Loucy (cell line): ENCODE results near the gene CALN1.

ENCODE experiments used
- H2AFZ ChIP-seq: fragments of 200-600 bp; sonication (generic); 2 replicates; pipeline ENCODE4 v1.6.0; 2016; ENCODE audit warnings: antibody characterized with exemption, mild to moderate bottlenecking, low read length, moderate library complexity
- H3F3A ChIP-seq: fragments of 200-600 bp; 2 replicates; pipeline ENCODE4 v1.6.0; 2016; ENCODE audit warnings: antibody characterized with exemption, low read depth, mild to moderate bottlenecking
- H3K27me3 ChIP-seq: fragments of 200-600 bp; sonication (generic); 2 replicates; pipeline ENCODE4 v1.6.1; 2014; ENCODE audit warnings: low read length, mild to moderate bottlenecking; ENCODE audit not compliant: insufficient read depth, poor library complexity, severe bottlenecking
- H3K36me3 ChIP-seq: fragments of 200-600 bp; sonication (generic); 2 replicates; pipeline ENCODE4 v1.6.1; 2016; ENCODE audit warnings: low read length; ENCODE audit not compliant: insufficient read depth
- H3K4me1 ChIP-seq: fragments of 200-600 bp; sonication (generic); 2 replicates; pipeline ENCODE4 v1.5.1; 2014; ENCODE audit warnings: low read length, mild to moderate bottlenecking; ENCODE audit not compliant: insufficient read depth, poor library complexity, severe bottlenecking
- H3K4me2 ChIP-seq: fragments of 200-600 bp; sonication (generic); 2 replicates; pipeline ENCODE4 v1.6.0; 2014; ENCODE audit warnings: antibody characterized with exemption, low read length, low read depth, mild to moderate bottlenecking; ENCODE audit not compliant: poor library complexity, severe bottlenecking
- H3K4me3 ChIP-seq: fragments of 200-600 bp; sonication (generic); 2 replicates; pipeline ENCODE4 v1.5.1; 2014; ENCODE audit warnings: low read length, mild to moderate bottlenecking, mixed read lengths; ENCODE audit not compliant: poor library complexity, severe bottlenecking
- H3K79me2 ChIP-seq: fragments of 200-600 bp; sonication (generic); 2 replicates; pipeline ENCODE4 v1.6.1; 2014; ENCODE audit warnings: low read length; ENCODE audit not compliant: insufficient read depth
- H3K9ac ChIP-seq: fragments of 200-600 bp; sonication (generic); 2 replicates; pipeline ENCODE4 v1.6.0; 2014; ENCODE audit warnings: mild to moderate bottlenecking, low read depth, low read length, moderate library complexity; ENCODE audit not compliant: poor library complexity, severe bottlenecking
- H3K9me2 ChIP-seq: fragments of 200-600 bp; sonication (generic); replicated peaks from 2 replicates; pipeline ENCODE4 v1.6.1; 2016; ENCODE audit warnings: low read depth, low read length, mixed read lengths
- H3K9me3 ChIP-seq: fragments of 200-600 bp; sonication (generic); 2 replicates; pipeline ENCODE4 v1.6.1; 2014; ENCODE audit warnings: mild to moderate bottlenecking, antibody characterized with exemption, low read length, low read depth; ENCODE audit not compliant: insufficient read depth
- H4K20me1 ChIP-seq: fragments of 200-600 bp; sonication (generic); 2 replicates; pipeline ENCODE4 v1.6.0; 2014; ENCODE audit warnings: antibody characterized with exemption, low read length, mild to moderate bottlenecking; ENCODE audit not compliant: insufficient read depth, poor library complexity, severe bottlenecking
- EZH2phosphoT487 ChIP-seq: fragments of 200-600 bp; IDR thresholded peaks from 2 replicates; pipeline ENCODE4 v1.6.1; 2018; ENCODE audit warnings: antibody characterized with exemption, mild to moderate bottlenecking, moderate library complexity, borderline replicate concordance
- TF ChIP-seq, protein P1 (sequence below): fragments of 200-600 bp; sonication (generic); conservative IDR thresholded peaks from 2 replicates; pipeline ENCODE4 v1.5.1; 2014; ENCODE audit warnings: mild to moderate bottlenecking, antibody characterized with exemption, low read length

The CALN1 gene

DNA sequence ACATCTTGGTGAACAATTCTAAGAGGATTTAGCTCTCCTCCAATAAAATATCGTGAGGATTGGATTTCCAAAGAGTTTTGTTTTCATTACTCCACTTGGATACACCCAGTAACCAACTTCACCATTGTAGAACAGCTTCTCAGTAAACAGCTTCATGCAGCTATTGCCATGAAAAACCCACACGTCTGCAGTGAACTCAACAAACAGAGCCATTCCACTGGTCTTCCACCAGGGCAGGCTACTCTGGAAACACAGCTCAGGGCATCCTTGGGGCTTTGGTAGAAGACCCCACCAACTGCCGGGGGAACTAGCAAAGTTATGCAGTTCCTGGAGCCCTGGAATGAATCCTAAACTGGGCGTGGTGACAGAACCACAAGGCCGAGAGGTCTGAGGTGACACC, 77.4 kb downstream of the CALN1 start:
- no peaks in the 10 kb centered on the region for H3K4me1 ChIP-seq
- no peaks in the 10 kb centered on the region for H3K79me2 ChIP-seq
- no peaks in the 10 kb centered on the region for H3K36me3 ChIP-seq
- H2AFZ ChIP-seq, result no peak overlapping the region
- H3K4me2 ChIP-seq, result no peak overlapping the region
- H3K27me3 ChIP-seq, result no peaks in the 10 kb centered on the region
- H3F3A ChIP-seq, result no peaks in the 10 kb centered on the region
- no peak overlapping the region for H3K4me3 ChIP-seq
- H3K9me3 ChIP-seq, result peaks cover 2% of the 10 kb centered on the region; the same call in 1 of the 2 replicates
- no peak overlapping the region for H3K9ac ChIP-seq
- TF ChIP-seq, protein P1, sequence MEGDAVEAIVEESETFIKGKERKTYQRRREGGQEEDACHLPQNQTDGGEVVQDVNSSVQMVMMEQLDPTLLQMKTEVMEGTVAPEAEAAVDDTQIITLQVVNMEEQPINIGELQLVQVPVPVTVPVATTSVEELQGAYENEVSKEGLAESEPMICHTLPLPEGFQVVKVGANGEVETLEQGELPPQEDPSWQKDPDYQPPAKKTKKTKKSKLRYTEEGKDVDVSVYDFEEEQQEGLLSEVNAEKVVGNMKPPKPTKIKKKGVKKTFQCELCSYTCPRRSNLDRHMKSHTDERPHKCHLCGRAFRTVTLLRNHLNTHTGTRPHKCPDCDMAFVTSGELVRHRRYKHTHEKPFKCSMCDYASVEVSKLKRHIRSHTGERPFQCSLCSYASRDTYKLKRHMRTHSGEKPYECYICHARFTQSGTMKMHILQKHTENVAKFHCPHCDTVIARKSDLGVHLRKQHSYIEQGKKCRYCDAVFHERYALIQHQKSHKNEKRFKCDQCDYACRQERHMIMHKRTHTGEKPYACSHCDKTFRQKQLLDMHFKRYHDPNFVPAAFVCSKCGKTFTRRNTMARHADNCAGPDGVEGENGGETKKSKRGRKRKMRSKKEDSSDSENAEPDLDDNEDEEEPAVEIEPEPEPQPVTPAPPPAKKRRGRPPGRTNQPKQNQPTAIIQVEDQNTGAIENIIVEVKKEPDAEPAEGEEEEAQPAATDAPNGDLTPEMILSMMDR, result no peak
- no peak for TF ChIP-seq EZH2phosphoT487
- H4K20me1 ChIP-seq, result no peaks in the 10 kb centered on the region
- no peaks in the 10 kb centered on the region for H3K9me2 ChIP-seq

DNA sequence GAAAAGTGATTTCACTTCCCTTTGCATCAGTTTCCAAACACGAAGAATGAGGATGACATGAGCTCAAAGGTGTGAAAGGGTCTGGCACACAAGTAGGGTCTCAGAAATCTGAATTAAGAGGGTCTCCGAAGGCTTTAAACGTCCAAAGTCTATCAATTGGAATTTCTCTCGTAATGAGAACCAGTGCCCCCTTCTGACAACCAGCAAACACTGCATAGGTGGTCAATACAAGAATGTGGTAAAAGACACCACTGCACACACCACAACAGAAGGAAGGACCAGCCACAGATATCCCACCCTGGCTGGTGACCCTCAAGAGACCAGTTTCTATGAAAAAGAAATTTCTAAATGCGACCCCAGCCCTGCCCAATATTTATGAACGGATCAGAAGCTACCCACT, 78.1 kb downstream of the CALN1 start:
- H3K9me3 ChIP-seq, result peaks cover 2% of the 10 kb centered on the region; the same call in 1 of the 2 replicates
- H3F3A ChIP-seq, result no peaks in the 10 kb centered on the region
- H3K4me3 ChIP-seq, result no peak overlapping the region
- no peaks in the 10 kb centered on the region for H3K36me3 ChIP-seq
- no peaks in the 10 kb centered on the region for H3K79me2 ChIP-seq
- no peaks in the 10 kb centered on the region for H3K27me3 ChIP-seq
- H3K9me2 ChIP-seq, result no peaks in the 10 kb centered on the region
- no peak overlapping the region for H3K9ac ChIP-seq
- H3K4me1 ChIP-seq, result no peaks in the 10 kb centered on the region
- TF ChIP-seq, protein P1, result peak; percentile 27; the same call in 1 of the 2 replicates
- TF ChIP-seq EZH2phosphoT487, result no peak
- H2AFZ ChIP-seq, result no peak overlapping the region
- H3K4me2 ChIP-seq, result no peak overlapping the region
- no peaks in the 10 kb centered on the region for H4K20me1 ChIP-seq

DNA sequence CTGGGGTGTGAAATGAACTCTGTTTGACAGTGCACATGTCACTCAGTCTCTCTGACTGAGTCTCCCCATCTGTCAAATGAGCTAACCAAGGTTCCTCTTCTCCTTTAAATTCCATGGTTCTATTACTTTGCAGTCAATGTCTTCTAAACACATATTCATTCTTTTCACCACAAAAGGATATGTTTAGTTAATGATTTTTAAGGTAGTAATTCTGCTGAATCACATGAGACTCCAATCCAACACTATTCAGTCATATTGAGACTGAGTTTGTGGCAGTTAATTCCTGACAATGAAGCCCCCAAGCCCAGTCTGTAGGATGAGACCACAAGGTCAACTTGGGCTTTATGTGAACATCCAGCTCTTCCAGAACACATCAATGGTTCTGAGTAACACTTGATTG, 85.3 kb downstream of the CALN1 start:
- Histone ChIP-seq H3K4me1 (no peaks in the 10 kb centered on the region), H3K9me2 (no peaks in the 10 kb centered on the region), H4K20me1 (no peaks in the 10 kb centered on the region), H3K36me3 (no peaks in the 10 kb centered on the region), H2AFZ (no peak overlapping the region), H3K79me2 (no peaks in the 10 kb centered on the region), H3F3A (no peaks in the 10 kb centered on the region), H3K9me3 (no peaks in the 10 kb centered on the region), H3K4me2 (no peak overlapping the region), H3K27me3 (no peaks in the 10 kb centered on the region), H3K4me3 (no peak overlapping the region), H3K9ac (no peak overlapping the region)
- TF ChIP-seq, protein P1, result no peak
- no peak for TF ChIP-seq EZH2phosphoT487
